Astrocyte of the cerebellum (primary cell): ENCODE data around the gene GRIN3A.

Source experiments
- DNase-seq: peaks from one replicate; pipeline ENCODE4 v3.0.0-alpha.2; 2011; ENCODE audit warnings: low read depth
- H3K4me3 ChIP-seq: 2 replicates; pipeline ENCODE4 v1.5.1; 2011; ENCODE audit warnings: mild to moderate bottlenecking, low read depth, low read length, moderate library complexity
- CTCF ChIP-seq: IDR thresholded peaks from 2 replicates; pipeline ENCODE4 v1.5.1; 2012; ENCODE audit warnings: low read length, low read depth, moderate library complexity, mild to moderate bottlenecking; ENCODE audit errors: missing control alignments
- in situ Hi-C: cut with HindIII; loops from 2 replicates; pipeline ENCODE4 v1.10.0; 2017; ENCODE audit warnings: low sequenced_read_pairs

Gene GRIN3A

DNA sequence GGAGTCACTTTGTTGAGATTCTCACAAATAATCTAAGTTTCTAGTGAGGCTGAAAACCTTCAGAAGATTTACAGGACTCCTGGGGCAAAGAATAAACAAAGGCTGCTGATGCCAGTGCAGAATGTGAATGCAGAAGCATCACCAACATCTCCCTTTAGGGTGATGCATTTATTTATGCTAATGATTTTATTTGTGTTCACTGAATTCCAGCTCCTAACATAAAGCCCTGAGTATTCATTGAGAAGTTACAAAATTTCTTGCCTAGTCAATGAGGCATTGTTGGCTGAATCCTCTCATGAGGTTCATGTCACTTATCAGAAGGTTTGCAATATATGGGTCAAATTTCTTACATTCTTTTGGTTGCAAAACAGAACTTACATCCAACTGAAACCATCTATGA lies 70.0 kb downstream of the GRIN3A start:
- no peak overlapping the region for H3K4me3 ChIP-seq
- no peak for TF ChIP-seq CTCF
- in situ Hi-C loops: no loop called here
- no peak for DNase-seq

DNA sequence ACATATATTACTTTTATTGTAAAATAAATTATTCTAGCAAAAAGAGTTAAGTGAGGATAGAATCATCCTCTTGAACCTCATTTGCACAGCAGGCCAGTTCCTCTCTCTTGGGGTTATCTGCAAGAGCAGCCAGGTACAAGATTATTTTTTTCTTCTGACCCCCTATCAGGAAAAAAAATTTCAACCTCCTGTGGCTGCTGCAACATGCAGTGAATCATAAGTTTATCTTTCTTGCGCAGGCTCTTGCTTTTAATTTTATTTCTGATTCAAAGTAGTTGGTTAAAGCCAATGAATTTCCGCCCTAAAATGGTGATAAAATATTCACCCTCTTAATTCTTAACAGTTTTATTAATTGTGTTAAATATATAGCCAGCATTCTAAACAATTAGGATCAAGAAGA lies 74.0 kb downstream of the GRIN3A start:
- H3K4me3 ChIP-seq: no peak overlapping the region
- DNase-seq: no peak
- TF ChIP-seq CTCF: no peak
- in situ Hi-C loops: no loop called here

DNA sequence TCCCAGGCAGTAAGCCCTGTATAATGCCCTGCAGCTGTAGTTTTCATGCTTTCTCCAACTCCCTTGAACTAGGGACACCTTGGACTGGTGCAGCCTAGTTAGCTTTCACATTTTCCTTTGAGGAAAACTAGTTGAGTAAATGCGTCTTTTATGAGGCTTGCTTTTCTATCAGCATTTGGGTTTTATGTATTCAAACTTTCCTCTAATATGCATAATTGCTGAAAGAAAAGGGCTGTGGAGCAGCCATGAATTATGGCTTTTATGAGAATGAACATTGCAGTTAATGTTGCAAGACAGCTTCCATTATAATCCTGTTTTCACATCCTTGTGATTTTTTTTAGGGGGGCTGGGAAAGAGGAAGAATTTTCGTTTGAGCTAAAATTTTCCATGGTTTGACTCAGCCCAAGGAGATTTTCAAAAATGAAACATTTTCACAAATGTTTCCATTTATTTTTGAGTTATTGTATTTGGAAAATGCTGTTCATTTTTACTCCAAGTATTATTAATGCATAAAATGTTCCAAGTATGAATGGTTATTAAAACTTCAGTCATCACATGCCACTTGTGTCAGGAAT lies 85.8 kb downstream of the GRIN3A start:
- in situ Hi-C loops: no loop called here
- no peak for TF ChIP-seq CTCF

GRCh38 chr9:101650142-101650541 lies 88.3 kb downstream of the GRIN3A start:
- no peak for TF ChIP-seq CTCF
- in situ Hi-C loops: no loop called here
- no peak overlapping the region for H3K4me3 ChIP-seq
- no peak for DNase-seq

More for the DNA sequence above, 85.8 kb downstream of the GRIN3A start:
- no peak overlapping the region for H3K4me3 ChIP-seq
- DNase-seq: no peak

DNA sequence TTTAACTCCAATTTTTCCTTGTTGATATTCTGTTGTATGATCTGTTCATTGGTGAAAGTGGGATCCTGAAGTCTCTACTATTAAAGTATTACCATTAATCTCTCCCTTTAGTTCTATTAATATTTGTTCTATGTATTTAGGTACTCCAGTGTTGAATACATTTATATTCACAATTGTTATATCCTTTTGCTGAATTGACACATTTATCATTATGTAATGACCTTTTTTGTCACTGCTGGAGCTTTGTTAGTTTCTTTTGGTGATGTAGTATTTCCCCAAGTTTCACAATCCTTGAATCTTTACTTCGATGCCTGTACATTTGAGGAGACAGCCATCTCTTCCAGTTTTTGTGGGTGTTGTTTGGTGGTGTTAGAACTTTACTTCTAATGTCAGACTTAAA lies 90.0 kb downstream of the GRIN3A start:
- no peak overlapping the region for H3K4me3 ChIP-seq
- in situ Hi-C loops: no loop called here
- no peak for TF ChIP-seq CTCF
- DNase-seq: no peak

DNA sequence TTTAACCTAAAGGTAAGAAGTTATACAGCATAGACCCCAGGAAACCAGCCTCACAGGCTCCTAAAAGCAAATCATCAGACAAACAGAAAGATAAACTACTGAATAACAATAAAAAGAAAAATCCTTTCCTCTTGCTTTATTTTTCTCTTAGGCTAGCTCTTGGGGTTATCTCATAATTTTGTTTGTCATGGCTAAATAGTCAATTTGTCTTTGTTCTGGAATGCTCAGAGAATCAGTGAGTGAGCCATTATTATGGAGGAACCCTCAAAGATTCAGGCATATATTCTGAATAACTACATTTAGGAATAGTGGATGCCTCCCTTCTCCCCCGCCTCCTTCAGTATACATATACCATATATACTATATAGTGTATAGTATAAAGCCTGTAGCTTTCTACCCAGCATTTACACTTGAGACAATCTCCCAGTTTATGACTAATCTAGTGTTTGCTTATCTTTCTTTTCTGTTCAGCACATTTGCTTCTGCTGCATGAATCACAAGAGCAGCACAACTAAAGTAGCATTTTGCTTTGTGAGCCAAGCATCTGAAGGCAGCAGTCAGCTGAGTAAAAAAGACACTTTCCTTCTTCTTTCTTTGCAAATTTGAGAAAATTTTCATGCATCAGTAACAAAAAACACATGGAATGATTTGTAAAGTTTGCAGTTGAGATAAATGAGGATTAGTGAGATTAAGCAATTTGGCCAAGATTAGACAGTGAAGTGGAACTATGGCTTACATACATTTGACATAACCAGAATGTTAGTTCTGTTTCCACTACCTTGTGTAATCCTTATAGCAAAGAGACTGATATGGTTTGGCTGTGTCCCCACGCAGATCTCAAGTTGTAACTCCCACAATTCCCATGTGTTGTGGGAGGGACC lies 98.4 kb downstream of the GRIN3A start:
- no peak overlapping the region for H3K4me3 ChIP-seq
- DNase-seq: no peak
- in situ Hi-C loops: no loop called here
- TF ChIP-seq CTCF: no peak
